GM18861 (cell line): ENCODE data around the gene PAQR4.

Experiments used
- ATAC-seq: cut with Tn5 transposase; IDR thresholded peaks from one replicate; pipeline ENCODE4 v1.9.1; 2021; ENCODE audit not compliant: unreplicated experiment

The PAQR4 gene

DNA sequence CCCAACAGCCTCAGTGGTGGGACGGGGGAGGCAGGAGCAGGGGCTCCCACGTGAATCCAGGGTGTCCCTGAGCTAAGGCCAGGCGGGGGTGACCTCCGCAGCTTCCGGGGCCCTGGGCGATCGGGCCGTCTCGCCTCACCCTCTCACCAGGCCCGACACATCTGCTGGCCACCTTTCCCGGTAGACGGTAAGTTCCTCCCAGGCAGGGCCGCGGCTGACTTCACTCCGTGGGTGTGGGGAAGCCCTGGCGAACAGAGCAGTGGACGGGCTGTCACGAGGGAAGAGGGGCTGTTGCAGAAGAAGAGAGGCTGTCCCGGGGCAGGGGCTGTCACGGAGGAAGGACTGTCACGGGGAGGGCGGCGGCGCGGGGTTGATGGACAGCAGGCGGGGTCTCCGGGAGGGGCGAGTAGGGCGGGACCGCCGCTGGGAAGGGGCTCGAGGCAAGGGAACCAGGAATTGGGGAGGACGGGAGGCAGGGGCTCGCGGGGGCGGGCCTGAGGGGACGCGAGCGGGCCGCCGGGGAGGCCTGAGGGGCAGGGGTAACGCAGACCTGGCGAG is 10.6 kb downstream of the PAQR4 start:
- ATAC-seq: no peak

DNA sequence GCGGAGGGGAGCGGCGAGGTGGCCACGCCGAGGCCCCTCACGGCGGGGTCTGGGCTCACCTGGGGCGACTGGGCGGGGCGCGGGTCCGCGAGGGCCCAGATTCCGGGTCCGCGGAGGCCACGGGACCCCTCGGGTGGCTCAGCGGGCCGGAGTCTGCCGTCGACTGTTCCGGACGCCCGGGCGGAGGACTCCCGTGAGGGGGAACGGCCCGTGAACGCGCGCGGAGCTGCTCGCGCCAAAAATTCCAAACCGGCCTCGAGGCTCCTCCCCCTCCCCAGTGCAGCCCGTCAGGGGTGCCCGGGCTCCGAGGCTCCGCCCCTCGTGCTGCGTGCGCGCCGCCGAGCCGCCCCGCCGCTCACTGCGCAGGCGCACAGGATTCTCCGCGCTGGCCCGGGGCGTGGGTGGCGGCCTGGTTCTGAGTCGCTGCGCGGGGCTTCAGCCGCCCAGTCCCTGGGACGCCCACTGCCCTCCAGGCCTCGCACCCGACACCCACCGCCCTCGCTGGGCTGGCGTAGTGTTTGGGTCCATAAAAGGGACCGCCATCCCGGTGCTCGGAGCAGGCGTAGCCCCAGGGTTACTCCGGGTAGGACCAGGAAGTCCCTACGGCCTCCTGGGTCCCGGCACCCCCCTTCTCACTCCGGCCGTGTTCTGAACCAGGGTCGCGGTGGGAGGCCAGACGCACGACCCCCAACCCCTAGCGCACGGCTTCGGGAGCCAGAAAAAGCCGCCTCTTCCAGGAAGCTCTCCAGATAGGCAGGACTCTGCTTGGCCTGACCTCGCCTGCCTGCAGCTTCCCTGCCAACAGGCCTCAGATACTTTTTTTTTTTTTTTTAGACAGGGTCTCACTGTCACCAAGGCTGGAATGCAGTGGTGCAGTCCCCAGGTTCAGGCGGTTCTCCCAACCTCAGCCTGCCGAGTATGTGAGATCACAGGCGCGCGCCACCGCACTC is 11.4 kb downstream of the PAQR4 start, which contains the start of gene PKMYT1:
Gene PKMYT1 (minus strand): TSS at position 220 of the 950 bp plus-strand sequence. CDS start 789 bp downstream, outside the sequence.
- ATAC-seq: peak; percentile 75

DNA sequence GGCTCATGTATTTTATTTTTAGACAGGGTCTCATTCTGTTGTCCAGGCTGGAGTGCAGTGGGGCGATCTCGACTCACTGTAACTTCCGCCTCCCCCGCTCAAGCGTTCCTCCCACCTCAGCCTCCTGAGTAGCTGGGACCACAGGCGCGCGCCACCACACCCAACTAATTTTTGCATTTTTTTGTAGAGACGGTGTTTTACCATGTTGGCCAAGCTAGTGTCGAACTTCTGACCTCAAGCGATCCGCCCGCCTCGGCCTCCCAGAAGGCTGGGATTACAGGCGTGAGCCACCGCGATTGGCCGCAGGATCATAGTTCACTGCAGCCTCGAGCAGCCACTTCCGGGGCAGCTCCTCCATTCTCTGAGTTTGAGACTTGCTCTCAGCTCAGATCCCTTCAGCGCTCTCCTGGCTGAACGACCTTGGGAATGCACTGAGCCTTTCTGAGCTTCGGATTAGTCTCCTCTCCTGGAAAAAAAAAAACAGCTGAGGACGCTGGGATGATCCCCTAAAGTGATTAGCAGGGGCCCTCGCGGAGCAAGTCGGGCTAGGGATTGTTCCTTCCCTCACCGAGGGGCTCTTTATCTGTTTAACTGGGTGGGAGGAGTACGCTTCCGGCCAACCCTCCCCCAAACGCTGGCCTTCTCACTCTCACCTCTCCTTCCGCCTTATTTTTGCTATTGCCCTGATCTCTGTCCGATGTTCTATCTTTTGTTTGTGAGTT is 12.2 kb downstream of the PAQR4 start:
- ATAC-seq: no peak

DNA sequence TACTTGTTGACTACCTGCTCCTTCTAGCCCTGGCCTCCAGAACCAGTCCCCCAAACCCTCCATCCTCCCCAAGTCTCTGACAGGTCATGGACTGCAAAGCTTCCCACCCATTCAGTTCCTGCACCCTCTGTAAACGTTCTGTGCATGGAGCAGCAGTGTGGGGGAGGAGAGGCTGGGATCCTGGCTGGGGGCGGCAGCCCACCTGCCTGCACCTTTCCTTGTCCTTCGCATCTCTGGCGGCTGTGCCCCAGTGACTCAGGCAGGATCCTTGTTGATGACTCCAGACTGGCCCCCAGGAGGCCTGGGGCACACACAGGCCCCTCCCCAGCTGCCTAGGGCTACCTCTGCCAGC is 12.7 kb downstream of the PAQR4 start:
- ATAC-seq: no peak

DNA sequence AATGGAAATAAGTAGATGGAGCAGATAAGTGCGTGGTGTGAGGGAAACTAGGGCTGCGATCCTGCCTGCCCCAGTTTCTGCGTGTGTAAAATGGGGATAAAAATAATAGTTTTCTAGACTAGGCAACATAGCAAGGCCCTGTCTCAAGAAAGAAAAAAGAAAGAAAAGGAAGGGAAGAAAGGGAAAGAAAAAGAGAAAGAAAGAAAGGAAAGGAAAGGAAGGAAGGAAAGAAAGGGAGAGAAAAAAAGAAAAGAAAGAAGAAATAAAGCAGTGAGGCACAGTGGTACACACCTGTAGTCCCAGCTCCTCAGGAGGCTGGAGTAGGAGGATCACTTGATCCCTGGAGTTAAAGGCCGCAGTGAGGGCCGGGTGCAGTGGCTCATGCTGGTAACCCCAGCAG is 13.3 kb downstream of the PAQR4 start:
- ATAC-seq: no peak

DNA sequence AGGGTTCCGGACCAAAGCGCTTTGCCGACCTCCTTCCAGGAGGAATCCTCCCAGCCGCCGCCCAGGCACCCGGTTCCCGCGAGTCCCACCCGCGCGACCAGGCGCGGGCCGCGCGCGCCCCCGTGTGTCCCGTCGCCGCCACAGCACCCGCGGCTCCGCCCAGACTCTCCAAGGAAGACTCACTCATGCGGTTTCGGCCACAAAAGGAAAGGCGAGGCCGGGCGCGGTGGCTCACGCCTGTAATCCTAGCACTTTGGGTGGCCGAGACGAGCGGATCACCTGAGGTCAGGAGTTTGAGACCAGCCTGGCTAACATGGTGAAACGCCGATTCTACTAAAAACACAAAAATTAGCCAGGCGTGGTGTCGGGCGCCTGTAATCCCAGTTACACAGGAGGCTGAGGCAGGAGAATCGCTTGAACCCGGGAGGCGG is 14.6 kb downstream of the PAQR4 start:
- ATAC-seq: no peak

DNA sequence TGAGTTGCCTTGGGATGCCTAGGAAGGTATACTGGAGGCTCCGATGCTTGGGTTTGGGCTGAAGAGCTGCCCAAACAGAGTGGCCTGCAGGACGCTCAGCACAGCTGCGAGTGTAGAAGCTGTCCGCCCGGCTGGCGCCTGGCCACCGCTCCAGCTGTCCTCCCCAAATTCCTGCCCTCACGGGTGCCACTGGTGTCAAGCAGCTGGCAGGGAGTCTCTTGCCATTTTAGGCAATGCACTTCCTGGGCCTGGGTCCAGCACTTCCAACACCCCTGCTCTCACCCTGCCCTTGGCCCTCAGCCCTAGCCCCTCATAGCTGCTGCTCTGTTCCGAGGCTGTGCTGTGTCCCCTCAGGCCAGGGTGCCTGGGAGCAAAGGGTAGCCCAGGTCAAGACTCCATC is 16.3 kb downstream of the PAQR4 start:
- no peak for ATAC-seq

DNA sequence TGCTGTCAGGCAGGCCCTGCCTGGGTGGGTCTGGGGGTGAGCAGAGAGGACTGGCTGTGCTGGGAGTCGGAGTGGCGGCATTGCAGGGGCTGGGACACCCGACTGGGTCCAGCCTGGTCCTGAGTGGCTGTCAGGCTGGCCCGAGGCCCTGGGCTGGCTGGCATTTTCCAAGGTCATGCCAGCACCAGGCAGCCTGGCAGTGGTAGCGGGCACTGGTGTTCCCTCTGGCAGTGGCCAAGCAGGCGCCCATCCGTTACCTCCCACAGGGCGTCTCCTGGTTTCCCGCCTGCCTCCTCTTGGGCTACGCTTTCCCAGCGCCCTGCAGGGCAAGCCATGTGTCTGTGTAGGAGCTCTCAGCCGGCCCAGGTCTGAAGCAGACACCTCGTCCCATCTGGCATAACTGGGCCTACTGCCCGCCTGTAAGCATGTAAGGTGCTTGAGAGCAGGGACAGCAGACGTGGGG is 16.8 kb downstream of the PAQR4 start:
- ATAC-seq: no peak

DNA sequence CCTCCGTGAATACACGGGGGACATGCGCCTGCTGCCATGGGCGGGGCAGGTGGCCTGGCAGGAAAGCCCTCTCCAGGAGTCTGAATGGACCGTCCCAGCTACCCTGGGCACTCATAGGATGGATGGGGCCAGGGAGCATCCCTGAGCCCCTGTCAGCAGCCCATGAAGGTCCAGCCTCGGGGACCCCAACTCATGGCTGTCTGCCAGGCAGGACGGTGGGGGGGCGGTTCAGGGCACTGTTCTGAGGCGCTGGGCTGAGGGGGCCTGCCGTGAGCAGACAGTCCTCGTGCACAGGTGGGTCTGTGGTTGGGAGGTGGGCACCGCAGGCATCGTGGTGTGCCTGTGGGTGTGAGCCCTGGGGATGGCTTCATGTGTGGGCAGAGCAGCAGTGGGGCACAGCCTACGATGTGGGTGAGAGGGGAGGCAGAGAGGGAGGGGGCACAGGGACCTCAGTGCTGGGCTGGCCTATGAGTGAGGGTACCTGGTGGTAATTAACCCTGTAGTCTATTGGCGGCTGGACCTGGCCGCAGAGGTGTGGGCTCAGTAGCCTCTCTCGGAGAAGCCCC is 17.6 kb downstream of the PAQR4 start:
- no peak for ATAC-seq

DNA sequence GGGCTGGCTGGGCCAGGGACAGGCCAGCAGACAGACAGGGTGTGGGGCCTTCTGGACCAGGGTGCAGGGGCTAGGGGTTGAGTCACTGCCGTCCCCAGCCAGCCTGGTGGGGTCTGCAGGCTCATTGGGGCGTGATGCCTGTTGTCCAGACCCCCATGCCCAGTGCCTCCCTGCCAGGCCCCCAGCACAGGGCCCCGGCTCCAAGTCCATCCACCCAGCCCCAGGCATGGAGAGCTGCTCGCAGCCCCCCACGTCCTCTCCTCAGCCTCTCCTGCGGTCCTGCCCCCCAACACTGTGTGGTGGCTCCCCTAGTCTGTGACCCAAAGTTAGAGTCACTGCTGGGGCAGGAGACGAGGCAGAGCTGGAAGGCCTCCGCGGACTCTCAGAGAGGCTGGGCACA is 18.1 kb downstream of the PAQR4 start:
- ATAC-seq: no peak

DNA sequence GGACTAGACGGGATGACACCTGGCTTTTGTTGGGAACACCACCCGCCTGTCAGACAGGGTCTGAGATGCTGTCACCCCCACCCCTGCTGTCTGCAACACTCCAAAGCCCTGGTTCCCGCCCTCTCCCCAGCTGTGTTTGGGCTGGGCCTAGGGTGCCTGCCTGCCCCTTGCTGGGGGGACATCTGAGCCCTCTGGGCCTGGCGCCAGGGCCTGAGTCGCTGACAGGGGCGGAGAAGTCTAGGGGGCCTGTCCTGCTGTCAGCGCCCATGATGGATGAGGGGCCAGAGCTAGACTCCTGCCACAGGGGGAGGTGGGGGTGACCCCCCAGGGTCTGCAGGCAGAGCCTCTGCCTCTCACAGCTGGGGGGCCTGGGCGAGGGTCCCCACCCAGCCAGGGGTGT is 18.7 kb downstream of the PAQR4 start:
- ATAC-seq: no peak

DNA sequence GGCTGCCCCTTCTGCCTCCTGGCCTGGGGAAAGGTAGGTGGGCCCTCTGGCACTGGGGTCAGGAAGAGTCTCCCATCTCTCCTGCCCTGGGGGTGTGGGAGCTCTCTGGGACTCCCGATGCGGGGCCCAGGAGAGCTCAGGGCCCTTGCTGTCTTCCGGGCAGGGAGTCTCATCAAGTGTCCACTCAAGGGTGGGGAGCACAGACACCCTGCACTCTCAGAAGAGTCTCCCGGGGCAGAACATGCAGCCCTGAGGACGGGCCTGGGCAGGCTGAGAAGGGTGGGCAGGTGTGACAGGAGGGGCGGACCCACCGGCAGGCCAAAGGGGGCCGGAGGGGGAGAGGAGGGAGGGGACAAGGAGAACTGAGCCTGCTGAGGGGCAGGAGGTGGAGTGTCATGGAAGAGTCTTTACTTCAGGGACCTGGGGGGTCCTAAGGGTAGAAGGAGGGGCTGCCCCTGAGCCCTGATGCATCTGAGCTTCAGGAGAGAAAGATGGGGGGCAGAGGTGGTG is 19.5 kb downstream of the PAQR4 start:
- ATAC-seq: no peak

DNA sequence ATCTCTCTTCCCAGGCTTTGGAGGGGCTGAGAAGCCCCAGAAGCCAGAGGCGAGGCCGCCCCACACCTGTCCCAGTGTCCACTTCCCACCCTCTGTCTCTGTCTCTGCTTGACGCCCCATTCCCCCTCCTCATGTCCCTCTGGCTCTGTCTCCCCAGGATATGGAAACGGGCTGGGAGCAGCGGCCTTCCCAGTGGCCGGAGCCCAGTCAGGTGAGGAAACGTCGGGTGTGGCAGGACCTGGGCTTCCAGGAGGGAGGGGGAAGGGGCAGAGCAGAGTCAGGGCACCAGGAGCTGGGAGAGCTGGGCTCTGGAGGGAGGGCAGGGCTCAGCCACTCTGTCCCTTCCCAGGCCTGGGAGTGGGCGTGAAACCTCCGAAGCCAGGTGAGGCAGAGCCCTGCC is 21.7 kb downstream of the PAQR4 start:
- ATAC-seq: no peak

DNA sequence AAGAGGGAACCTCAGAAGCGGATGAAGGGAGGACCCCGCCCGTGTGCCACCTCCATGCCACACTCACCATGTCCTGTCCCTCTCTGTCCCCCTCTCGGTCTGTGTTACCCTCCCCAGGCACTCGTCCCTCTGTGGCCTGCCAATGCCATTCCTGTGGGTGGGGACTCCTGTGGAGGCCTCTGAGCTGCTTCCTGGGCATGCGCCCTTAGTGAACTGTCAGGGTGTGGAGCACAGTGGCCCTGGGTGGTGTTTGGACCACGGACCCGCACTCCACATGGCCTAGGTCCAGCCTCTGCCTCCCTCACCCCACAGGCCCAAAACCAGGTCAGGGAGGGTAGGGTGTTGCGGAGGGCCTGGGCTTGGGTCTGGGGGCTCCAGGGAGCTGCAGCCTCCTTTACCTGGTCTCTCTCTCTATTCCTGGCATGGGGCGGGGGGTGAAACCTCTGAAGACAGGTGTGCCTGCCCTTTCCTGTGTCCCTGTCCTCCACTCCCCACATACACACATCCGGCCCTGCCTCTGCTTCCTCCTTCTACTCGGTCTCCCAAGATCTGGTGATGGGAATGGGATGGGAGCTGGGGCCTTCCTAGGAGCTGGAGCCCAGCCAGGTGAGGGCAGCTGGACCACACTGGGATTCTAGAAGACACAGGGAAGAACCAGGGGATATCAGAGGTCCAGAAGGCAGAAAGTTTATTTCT is 22.6 kb downstream of the PAQR4 start:
- ATAC-seq: no peak

DNA sequence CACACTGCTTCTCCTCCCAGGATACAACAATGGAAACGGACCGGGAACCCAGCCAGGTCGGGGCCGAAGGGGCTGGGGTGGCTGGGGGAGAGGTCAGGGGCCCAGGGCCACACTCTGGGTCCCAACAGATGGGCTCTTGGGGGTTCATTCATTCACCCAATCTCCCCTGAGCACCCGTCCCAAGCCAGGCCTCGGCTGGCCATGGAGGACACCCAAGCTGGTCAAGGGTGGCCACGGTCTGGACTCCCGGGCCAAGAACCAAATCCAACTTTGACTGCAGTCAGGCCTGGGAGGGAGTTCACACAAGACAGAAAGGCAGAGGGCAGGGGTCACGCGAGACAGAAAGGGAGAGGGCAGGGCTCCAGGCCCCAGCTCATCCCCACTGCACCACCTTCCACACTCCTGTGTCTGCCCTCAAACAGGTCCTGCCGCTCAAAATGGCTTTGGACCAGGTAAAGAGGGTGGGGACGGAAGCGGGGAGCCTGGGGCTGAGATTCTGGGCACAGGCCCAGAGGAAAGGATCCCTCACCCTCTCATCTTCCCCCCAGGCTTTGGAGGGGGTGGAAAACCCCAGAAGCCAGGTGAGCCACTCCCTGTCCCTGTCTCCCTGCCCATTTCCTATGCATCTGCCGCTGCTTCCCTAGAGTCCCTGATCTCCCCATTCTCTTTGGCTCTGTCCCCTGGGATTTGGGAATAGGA is 23.4 kb downstream of the PAQR4 start:
- ATAC-seq: no peak

DNA sequence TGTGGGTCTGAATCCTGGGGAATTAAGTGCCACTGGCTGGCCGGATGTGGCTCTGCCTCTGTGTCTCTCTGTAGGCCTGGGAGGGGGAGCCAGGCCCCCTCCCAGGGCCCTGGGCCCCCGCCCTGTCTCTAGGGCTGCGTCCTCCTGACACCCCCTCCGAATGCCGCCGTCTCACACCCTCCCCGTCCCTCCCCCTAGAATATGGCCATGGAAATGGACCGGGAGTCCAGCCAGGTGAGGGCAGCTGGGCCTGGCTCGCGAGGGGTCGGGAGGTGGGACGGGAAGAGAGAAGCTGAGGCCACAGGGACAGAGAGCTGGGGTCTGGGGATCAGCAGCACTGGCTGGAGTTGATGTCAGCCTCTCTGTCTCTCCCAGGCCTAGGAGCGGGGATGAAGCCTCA is 27.1 kb downstream of the PAQR4 start:
- ATAC-seq: no peak

DNA sequence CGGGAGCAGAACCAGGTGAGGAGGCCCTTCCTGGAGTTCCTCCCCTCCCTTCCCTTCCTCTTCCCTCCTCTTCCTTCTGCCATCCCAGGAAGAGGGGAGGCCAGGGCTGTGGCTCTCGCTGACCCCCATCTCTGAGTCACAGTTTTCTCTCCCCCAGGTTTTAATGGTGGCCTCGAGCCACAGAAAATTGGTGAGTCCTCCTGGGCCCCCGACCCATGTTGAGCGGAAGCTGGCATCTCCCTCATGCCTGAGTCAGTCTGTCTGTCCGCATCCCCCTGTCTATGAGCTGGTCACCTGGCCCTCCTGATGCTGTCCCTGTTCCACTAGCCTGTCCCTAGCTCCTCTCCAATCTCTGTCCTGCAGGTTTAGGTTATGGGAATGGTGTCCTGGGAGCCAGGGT is 30.8 kb downstream of the PAQR4 start:
- ATAC-seq: no peak

DNA sequence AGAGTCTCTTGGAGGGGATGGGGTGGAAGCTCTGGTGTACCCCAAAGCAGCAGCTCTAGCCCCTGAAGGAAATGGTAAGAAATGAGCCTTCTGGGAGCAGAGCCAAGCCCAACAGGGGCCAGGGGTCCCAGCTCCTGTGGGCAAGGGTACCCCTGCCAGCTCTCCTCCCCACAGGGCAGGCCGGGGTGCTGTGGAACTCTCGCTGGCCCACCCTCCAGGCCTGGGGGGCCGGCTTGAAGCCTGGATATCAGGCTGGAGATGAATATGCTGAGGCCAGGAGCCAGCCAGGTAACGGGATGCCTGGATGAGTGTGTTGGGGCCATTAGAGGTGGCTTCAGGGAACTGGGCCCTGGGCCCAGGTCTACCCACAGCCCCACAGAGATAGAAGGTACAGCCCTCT is 31.4 kb downstream of the PAQR4 start:
- no peak for ATAC-seq

DNA sequence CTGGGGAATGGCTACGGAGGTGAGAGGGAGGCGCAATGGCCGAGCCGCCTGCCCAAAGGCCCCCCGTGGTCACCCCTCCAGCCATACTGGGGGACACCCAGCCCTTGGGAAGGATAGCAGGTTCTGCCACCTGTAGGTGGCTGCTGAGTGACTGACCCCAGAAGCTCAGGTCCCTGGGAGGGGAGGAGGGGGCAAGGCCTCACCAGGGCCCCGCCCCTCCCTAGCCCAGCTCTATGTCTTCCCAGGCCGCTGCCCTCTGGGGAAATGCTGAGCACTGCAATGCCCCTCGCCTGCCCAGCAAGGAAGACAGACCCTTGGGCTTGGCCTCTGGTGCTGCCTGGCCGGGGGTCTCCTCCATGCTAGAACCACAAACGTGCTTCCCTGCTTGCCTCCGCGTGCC is 32.2 kb downstream of the PAQR4 start:
- ATAC-seq: no peak
